Immature natural killer cell (primary cell): Measurements from ENCODE around the gene ZNF442. TPM values are rescaled to one million over a fixed set of nuclear protein-coding genes. Genes with fewer than 3 reads are reported as not detected.
"Not testable (repeated sequence)": the region's sequence is repeated elsewhere in the genome, so short reads cannot be mapped to it uniquely, and the experiment has no call there.

Experiments
- DNase-seq, 3 donors: peaks; one replicate each; pipeline ENCODE4 v3.0.0; 2022; ENCODE audit warnings: mixed read lengths in 1 of 3
- H3K27ac Mint-ChIP-seq, 6 donors: one replicate each; pipeline ENCODE4 v1.8.0; 2020; ENCODE audit warnings: mixed read lengths in 6 of 6, mild to moderate bottlenecking in 5 of 6, inconsistent platforms in 4 of 6, moderate library complexity in 3 of 6
- H3K27me3 Mint-ChIP-seq, 3 donors: one replicate each; pipeline ENCODE4 v1.8.0; 2020 to 2021; ENCODE audit warnings: low read depth in 3 of 3, mild to moderate bottlenecking in 3 of 3, mixed read lengths in 3 of 3, moderate library complexity in 3 of 3, inconsistent platforms in 1 of 3
- H3K36me3 Mint-ChIP-seq, 3 donors: one replicate each; pipeline ENCODE4 v1.8.0; 2020; ENCODE audit warnings: mixed read lengths in 3 of 3, inconsistent platforms in 2 of 3, mild to moderate bottlenecking in 2 of 3
- H3K4me1 Mint-ChIP-seq, 2 donors: one replicate each; pipeline ENCODE4 v1.8.0; 2020; ENCODE audit warnings: inconsistent platforms in 2 of 2, mild to moderate bottlenecking in 2 of 2, mixed read lengths in 2 of 2, moderate library complexity in 1 of 2
- H3K4me3 Mint-ChIP-seq, 5 donors: one replicate each; pipeline ENCODE4 v1.8.0; 2020; ENCODE audit warnings: mild to moderate bottlenecking in 5 of 5, mixed read lengths in 5 of 5, inconsistent platforms in 3 of 5, moderate library complexity in 3 of 5
- H3K9me3 Mint-ChIP-seq, 6 donors: one replicate each; pipeline ENCODE4 v1.8.0; 2020; ENCODE audit warnings: mild to moderate bottlenecking in 6 of 6, mixed read lengths in 6 of 6, inconsistent platforms in 4 of 6, moderate library complexity in 3 of 6
- polyA plus RNA-seq, 3 donors: library from polyadenylated mRNA; unstranded; fragments of 300-500 nt; fragmentation: Illumina TruSeq; gene quantifications; one replicate each; pipeline ENCODE4 v1.2.3, GENCODE V29; 2021

ZNF442 gene
- polyA plus RNA-seq, 3 donors from 2014 or later: 0.46 to 2.4 (median 1.4) TPM

DNA sequence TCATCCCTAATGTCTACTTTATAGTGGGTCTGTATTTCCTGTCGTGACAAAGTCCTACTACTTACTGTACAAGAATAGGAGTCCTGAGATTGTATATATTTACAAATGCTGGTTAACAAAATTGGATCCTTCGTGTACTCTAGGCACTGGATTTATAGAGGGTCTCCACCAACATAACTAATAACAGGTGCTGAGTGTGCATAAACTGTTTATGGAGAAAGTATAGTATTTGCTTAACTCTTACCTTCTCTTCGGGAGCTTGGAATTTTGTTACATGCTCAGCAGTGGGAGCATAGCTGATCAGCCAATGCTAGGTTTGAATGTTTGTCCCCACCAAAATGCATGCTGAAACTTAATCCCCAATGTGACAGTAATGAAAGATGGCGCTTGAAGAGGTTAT lies 12.1 kb downstream of the ZNF442 start:
- Mint-ChIP-seq H3K9me3 (peaks cover 20 to 59% (median 51%) of the 10 kb centered on the region in 6 donors), H3K36me3 (peaks cover 32 to 56% (median 39%) of the 10 kb centered on the region in 3 donors), H3K4me3 (no peak overlapping the region), H3K4me1 (no peaks in the 10 kb centered on the region), H3K27me3 (peaks cover 0 to 2% (median 0%) of the 10 kb centered on the region in 3 donors), H3K27ac (no peak overlapping the region)
- no peak for DNase-seq

GRCh38 chr19:12350890-12351197 lies 14.6 kb downstream of the ZNF442 start:
- Mint-ChIP-seq H3K4me1 (no peaks in the 10 kb centered on the region), H3K36me3 (peaks cover 32 to 53% (median 39%) of the 10 kb centered on the region in 3 donors), H3K27me3 (peaks cover 0 to 2% (median 0%) of the 10 kb centered on the region in 3 donors), H3K4me3 (no peak overlapping the region), H3K9me3 (peaks cover 20 to 60% (median 54%) of the 10 kb centered on the region in 6 donors), H3K27ac (no peak overlapping the region)
- DNase-seq: no peak

GRCh38 chr19:12350185-12350889 lies 15.1 kb downstream of the ZNF442 start:
- Mint-ChIP-seq H3K4me1 (no peaks in the 10 kb centered on the region), H3K27ac (no peak overlapping the region), H3K27me3 (peaks cover 0 to 2% (median 0%) of the 10 kb centered on the region in 3 donors), H3K4me3 (no peak overlapping the region), H3K36me3 (peaks cover 32 to 53% (median 39%) of the 10 kb centered on the region in 3 donors), H3K9me3 (peaks cover 20 to 60% (median 54%) of the 10 kb centered on the region in 6 donors)
- DNase-seq: no peak

- Mint-ChIP-seq H3K4me3 (no peak overlapping the region), H3K4me1 (no peaks in the 10 kb centered on the region), H3K27me3 (peaks cover 0 to 2% (median 0%) of the 10 kb centered on the region in 3 donors), H3K9me3 (peaks cover 15 to 36% (median 30%) of the 10 kb centered on the region in 6 donors), H3K36me3 (peaks cover 18 to 28% (median 26%) of the 10 kb centered on the region in 3 donors), H3K27ac (no peak overlapping the region)
- DNase-seq: peak in 1 of 3 donors; percentile 45
These were observed 18.6 kb downstream of the ZNF442 start for GRCh38 chr19:12346896-12347295.

- no peaks in the 10 kb centered on the region for H3K27me3 Mint-ChIP-seq
- H3K27ac Mint-ChIP-seq: no peak overlapping the region
- DNase-seq: no peak
- no peaks in the 10 kb centered on the region for H3K4me1 Mint-ChIP-seq
- peaks cover 6 to 11% (median 9%) of the 10 kb centered on the region in 3 donors for H3K36me3 Mint-ChIP-seq
- H3K9me3 Mint-ChIP-seq: peaks cover 11 to 20% (median 14%) of the 10 kb centered on the region in 6 donors
- H3K4me3 Mint-ChIP-seq: no peak overlapping the region
These were observed 20.3 kb downstream of the ZNF442 start for GRCh38 chr19:12345197-12345596.

DNA sequence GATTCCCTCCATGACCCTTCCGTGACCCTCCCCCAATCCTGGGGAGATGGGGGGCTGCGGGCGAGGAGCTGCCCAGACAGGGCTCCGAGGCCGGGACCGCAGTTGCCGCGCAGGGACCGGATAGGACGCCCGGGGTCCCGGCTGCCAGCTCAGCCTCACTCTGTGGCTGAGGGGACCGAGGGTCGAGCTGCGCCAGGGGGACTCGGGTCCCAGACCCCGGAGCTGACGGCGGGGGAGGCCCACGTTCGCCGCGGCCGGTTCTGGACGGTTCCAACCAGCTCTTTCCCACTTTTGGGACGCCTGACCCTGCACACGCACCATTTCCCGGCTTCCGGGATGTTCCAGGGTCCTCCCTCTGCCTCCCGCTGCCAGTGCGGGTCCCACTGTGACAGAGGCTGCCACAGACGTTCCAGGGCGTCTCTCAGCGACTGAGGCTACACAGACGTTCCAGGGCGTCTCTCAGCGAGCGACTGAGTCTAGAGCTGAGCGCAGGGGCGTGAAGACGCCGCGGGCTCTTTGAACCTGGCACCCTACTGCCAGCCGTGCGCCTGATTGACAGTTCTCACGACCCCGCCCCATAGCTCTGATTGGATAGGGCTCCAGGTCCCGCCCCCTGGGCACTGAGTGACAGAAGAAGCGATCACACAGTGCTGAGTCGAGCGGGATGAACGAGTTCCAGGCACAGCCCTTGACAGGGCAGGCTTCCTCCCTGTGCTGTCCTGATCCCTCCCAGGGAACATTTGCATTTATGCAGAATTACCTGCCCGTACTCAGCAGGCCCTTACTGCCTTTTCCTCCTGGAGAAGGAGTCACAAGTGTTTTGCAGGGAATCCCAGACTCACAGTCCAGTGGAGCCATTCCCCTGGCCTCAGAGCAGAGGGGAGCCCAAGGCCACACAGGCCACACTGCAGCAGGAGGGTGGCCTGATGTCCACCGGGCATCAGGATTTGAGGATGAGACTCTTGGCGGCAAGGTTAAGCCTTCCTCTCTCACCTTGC lies 32.0 kb downstream of the ZNF442 start, which contains the start of gene ZNF563:
TSS of gene ZNF563 (minus strand) at position 472 of the 998 bp plus-strand sequence. CDS start at position 321, 151 bp downstream.
- Mint-ChIP-seq H3K4me3 (peak within 1 kb of the TSS; percentile 97 to 99 (median 99)), H3K9me3 (no peaks in the 10 kb centered on the region), H3K4me1 (peaks cover 21 to 25% of the 10 kb centered on the region in 2 donors), H3K27me3 (peaks cover 0 to 3% (median 3%) of the 10 kb centered on the region in 3 donors), H3K36me3 (no peaks in the 10 kb centered on the region), H3K27ac (peak within 1 kb of the TSS; percentile 90 to 99 (median 96))
- DNase-seq: peak; percentile 93 to 94 (median 93)

GRCh38 chr19:12331211-12331941 lies 34.1 kb downstream of the ZNF442 start:
- H3K9me3 Mint-ChIP-seq: no peaks in the 10 kb centered on the region
- H3K27me3 Mint-ChIP-seq: peaks cover 0 to 5% (median 3%) of the 10 kb centered on the region in 3 donors
- peaks cover 21 to 25% of the 10 kb centered on the region in 2 donors for H3K4me1 Mint-ChIP-seq
- H3K4me3 Mint-ChIP-seq: peak overlapping the region in 4 of 5 donors; percentile 73 to 97 (median 76)
- peak overlapping the region in 3 of 6 donors; percentile 17 to 86 (median 68) for H3K27ac Mint-ChIP-seq
- H3K36me3 Mint-ChIP-seq: peaks cover 0 to 6% (median 0%) of the 10 kb centered on the region in 3 donors
- DNase-seq: peak in 1 of 3 donors; percentile 1

DNA sequence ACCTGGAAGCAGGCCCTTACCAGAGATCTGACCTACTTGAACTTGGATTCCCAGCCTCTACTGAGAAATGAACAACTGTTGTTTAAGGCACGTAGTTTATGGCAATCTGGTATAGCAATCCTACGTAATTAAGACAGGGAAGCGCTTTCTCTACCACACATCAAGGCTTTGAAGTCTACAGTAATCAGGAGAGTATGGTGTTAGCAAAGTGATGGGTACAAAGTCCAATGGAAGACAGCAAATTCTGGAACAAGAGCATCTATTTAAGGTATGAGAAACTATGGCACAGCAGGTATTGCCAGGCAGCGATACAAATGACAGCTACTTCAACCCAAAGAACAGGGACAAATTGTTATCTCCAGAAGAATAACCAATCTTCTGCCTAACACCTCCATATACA lies 35.1 kb downstream of the ZNF442 start:
- Mint-ChIP-seq H3K27me3 (peaks cover 0 to 5% (median 3%) of the 10 kb centered on the region in 3 donors), H3K36me3 (peaks cover 0 to 10% (median 4%) of the 10 kb centered on the region in 3 donors), H3K4me3 (peak overlapping the region in 1 of 5 donors; percentile 0), H3K4me1 (peaks cover 21 to 25% of the 10 kb centered on the region in 2 donors), H3K27ac (no peak overlapping the region), H3K9me3 (no peaks in the 10 kb centered on the region)
- no peak for DNase-seq

DNA sequence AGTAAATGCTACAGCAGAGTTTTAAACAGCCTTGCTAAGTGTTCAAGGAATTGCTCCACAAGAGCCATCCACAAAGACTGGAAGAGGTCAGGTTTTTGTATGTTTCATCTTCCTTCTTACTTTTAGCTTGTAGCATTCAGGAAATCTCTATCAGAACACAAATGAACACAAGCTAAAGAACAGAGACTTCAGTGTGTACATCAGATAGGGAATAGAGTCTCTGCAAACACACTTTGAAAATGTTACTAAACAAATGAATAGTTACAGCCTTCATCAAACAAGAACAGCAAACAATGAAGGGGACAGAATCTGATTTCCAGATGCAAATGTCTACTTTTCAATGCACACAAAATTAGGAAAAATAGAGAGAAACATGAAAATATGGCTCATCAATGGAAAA lies 39.8 kb downstream of the ZNF442 start:
- DNase-seq: no peak
- Mint-ChIP-seq H3K36me3 (peaks cover 11 to 32% (median 21%) of the 10 kb centered on the region in 3 donors), H3K27me3 (peaks cover 0 to 2% (median 1%) of the 10 kb centered on the region in 3 donors), H3K27ac (peak overlapping the region in 1 of 6 donors; percentile 69), H3K4me3 (no peak overlapping the region), H3K9me3 (no peaks in the 10 kb centered on the region), H3K4me1 (no peaks in the 10 kb centered on the region)

- Mint-ChIP-seq H3K27ac (no peak overlapping the region), H3K4me1 (peaks cover 0 to 4% of the 10 kb centered on the region in 2 donors), H3K9me3 (peaks cover 0 to 15% (median 8%) of the 10 kb centered on the region in 6 donors), H3K36me3 (peaks cover 26 to 49% (median 36%) of the 10 kb centered on the region in 3 donors), H3K4me3 (no peak overlapping the region), H3K27me3 (peaks cover 0 to 3% (median 0%) of the 10 kb centered on the region in 3 donors)
- no peak for DNase-seq
These were observed 46.6 kb downstream of the ZNF442 start for GRCh38 chr19:12318782-12319413.

DNA sequence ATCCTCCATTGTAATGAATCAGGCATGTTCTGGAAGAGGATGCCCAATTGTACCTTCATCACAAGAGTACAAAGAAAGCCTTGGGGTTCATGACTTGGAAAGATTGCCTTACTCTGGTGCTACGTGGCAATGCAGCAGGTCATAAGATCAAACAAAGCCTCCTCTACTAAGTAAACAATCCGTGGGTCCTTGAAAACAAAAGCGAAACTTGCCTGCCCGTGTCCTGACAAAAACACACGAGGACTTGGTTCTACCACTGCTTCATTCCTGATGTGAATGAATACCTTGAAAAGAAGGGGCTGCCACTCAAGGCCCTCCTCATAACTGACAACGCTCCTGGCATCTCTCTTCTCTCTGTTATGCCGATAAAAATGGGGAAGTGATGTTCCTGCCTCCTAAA lies 50.9 kb downstream of the ZNF442 start:
- Mint-ChIP-seq H3K36me3 (peaks cover 12 to 26% (median 17%) of the 10 kb centered on the region in 3 donors), H3K27ac (no peak overlapping the region), H3K27me3 (peaks cover 0 to 1% (median 0%) of the 10 kb centered on the region in 3 donors), H3K4me3 (peak overlapping the region in 1 of 5 donors; percentile 48), H3K9me3 (peaks cover 0 to 13% (median 7%) of the 10 kb centered on the region in 6 donors), H3K4me1 (peaks cover 0 to 4% of the 10 kb centered on the region in 2 donors)
- no peak for DNase-seq

DNA sequence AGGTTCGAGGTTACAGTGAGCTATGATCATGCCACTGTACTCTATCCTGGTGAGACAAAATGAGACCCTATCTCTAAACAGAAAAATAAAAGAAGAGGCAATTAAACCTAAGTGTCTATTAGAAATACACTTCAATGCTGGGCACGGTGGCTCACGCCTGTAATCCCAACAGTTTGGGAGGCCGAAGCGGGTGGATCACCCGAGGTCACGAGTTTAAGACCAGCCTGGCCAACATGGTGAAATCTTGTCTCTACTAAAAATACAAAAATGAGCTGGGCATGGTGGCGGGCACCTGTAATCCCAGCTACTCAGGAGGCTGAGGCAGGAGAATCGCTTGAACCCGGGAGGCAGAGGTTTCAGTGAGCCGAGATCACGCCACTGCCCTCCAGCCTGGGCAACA lies 56.6 kb downstream of the ZNF442 start:
- not testable (repeated sequence) for H3K27ac Mint-ChIP-seq, H3K4me3 Mint-ChIP-seq, H3K27me3 Mint-ChIP-seq, DNase-seq, H3K4me1 Mint-ChIP-seq, H3K9me3 Mint-ChIP-seq, H3K36me3 Mint-ChIP-seq
